Measurements from ENCODE around the gene FHIT.
A peak's percentile ranks its signal among the peaks of the same experiment; 100 is the strongest.

The FHIT gene

DNA sequence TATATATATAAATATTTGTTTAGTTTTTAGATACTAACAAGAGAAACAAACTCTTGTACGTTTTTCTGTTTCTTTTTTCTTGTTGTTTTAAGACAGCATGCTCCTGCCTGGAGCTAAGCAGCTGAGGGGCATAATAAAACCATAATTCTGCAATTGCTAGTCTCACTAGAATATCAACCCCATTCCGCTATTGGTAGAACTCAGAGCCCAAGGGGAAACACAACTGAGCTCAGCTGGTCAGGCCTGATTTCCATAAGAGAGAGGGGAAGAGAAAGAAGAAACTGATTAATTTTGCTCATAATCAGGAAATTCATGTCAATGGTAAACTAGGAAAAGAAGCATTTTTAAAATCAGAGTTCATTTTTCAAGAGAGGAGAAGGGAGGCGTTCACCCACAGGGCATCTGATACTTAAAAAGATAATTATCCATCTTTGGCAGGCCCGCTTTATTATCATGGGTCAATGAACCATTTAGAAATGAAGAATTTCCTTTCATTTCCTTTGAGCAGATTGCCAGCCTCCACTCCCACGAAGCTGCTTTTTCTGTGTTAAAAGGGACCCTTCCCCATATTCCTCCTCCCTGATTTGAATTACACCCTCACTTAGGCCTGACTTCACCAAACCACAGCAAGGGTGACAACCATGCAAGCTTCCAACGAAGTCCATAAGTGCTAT is 1236.1 kb downstream of the FHIT start:
- DNase-seq, result no peak

DNA sequence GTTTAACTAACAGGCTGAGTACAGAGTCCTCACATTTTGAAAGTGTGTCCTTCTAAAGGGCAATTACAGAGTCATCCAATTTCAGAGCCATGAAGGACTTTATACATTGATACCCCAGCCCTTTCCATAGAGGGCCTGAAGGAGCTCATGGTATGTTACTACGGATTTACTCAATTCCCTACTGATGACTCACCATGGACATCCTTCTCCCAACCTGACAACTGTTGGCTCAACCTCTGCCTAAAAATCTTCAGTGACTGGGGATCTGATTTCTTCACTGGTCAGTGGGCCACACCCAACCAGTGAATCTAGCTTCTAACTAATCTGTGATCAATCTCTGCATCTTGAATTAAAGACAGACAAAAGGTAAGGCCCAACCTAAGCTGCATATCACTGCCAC is 1238.0 kb downstream of the FHIT start:
- DNase-seq, result no peak

DNA sequence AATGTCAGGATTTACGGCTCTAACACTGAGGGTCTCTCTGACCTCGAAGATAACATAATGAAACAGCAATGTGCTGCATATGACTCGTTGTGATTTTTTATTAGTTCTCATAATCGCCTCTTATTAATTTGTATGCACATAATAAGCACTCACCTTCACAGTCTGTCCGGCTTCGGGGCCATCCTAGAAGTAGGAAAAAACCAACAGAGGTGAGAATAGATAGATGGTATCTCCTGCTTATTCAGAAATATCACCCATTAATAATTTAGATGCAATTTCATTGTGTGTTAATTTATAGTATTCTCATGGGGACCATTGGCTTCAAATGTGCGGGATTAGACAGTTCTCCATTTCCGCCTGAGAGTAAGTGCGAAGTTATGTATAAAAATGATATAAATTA is 1240.0 kb downstream of the FHIT start:
- DNase-seq, result no peak

DNA sequence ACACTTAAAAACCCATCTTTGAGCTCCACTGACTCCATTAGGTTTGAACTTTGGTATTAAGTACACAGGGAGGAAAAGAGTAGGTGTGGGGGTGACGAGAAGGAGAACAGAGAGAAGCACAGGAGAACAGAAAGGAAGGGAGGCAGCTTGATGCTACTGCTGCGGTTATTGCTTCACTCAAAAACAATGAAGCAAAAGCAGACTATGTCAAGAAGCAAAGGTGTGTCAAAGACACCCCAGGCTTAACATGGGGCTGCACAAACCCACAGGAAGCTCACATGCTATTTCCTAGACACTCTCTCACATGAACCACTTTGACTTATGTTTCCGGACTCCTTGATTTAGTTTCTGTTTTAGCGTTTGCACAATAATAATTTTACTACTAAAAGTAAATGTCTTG is 1240.5 kb downstream of the FHIT start:
- peak in 2 of 4 experiments; percentile 34 to 39 for DNase-seq

DNA sequence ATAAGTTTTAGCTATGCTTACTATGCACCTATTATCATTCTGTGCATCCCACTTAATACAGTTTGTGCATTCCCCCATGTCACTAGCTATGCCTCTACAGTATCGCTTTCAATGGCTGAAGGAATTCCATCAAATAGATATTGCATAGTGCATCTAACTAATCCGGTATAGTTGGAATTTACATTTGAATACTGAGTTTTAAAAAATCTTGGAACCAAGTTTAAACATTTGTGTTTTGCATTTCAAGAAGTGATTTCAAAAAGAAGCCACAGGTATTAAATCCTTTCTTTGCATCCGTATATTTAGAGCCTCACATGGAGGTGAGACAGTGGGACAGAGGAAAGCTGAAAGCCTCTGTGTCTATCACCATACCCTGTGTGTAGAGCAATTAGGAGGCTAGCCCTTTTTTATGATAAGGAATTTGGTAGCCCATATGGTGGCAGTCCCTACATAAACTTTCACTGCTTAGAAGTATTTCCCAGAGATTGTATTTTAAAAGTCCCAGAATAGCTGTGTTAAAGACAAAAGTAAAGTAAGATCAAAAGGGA is 1241.2 kb downstream of the FHIT start:
- no peak for DNase-seq

DNA sequence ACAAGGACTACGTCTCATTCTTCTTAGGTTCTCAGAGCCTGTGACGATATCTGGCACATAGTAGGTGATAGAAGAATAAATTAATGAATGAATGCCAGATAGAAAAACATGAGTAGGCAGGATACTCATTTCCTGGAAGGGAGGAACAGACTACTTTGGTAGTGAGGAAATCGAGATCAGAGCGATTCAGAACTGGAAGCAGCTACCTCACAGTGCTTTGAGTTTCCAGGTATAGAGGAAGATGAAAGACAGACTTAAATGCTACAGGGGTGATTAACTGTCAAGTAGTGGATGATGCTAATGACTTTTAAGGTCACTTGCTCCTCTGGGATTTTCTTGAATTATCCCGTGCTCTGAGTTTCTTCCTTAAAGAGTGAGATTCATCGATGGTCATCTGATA is 1249.9 kb downstream of the FHIT start:
- DNase-seq, result no peak

DNA sequence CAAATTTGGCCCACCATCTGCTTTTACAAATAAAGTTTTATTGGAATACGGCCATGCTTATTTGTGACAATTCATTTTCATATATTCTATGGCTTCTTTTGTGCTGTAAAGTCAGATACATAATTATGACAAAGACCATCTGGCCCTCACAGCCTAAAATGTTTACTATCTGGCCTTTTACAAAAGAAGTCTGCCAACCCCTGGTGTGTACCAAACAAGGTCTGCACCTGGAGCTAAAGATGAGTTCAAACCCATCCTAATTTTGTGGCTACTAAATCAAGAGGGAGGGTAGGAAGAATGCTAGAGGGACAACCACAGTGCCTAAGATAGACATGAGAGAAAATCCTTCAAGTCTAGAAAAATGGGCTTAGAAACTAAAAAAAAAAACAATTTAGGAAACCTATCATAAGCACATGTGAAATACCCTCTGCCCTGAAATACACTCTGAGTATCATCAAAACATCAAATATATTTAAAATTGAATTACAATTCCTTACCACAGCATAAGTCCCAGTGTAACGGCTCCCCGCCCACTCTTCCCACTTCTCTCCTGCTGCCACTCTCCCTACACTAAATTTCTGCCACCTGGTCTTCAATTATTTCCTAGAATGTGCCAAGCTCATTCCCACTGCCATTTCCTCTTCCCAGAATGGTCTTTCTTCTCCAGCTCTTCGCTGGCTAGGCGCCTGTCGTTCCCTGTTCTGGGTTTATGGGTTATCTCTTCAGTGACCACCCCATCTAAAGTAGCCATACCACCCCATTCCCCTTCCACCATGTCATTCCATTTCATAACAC is 1250.7 kb downstream of the FHIT start:
- DNase-seq, result no peak

DNA sequence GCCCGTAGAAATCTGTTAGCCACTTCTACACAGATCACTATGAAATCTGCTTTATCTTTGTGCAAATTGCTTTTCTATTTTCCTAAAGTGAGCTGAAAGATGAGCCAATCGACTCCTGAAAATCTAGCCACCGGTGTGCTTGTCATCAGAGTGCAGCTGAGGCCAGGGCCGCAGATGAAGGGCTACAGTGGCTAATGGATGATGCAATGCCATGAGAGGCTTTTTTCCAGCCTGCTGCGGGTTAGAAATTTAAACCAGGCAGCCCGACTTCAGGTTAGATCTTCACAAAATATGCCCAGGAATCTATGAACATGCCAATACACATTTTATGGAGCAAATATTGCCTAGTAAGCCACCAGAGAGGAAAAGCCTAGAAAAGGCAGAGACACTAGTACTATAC is 1253.2 kb downstream of the FHIT start:
- no peak for DNase-seq

DNA sequence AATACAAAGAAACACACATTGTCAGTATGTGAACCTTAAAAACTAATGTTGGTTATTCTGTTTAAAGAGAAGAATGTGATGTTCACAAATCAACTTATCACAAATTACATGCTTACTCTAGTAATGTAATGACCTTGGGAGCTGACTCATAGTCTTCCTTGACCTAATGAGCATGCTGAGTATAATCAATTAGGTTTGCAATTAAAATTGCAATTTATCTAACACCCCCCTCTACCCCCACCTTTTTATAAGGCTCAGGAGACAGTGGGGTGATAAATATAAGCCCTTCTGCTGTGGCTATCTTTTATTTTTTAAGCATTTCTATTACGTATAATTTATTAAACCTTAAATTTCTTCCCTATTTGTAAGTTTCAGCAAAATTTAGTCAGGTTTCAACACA is 1253.7 kb downstream of the FHIT start:
- no peak for DNase-seq

DNA sequence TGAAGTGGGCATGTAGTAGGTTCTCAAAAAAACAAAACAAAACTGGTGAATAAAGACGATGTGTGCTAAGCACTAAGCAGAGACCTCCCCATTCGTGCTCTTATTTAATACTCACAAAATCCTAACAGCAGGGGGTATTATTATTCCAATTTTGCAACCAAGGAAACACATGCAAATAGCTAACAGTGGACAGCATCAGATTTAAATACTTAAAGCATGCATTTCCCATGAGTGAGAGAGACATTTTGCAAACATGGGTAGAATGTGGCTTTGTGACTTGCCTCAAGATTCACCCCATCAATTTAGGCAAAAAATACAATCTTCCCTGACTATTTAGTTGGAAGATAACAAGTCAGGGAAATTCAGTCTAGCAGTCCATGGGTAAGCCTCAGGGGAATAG is 1255.2 kb downstream of the FHIT start:
- no peak for DNase-seq

DNA sequence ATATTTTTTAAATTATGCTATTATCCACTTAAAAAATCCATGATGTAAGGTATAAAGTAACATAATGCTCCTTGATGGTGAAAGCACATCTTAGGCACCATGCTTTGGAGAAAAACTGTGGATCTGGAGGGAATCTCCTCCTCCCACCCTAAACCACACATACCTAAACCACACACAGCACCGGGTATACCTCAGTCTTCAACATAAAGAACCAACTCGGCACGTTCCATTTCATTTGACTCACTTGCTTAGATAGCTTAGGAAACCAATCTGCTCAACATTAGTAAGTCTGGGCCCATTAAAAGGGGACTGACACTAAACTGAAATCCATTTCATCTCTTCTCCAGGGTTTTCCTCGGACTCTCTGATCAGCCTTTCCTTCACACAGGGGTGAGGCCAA is 1255.7 kb downstream of the FHIT start:
- no peak for DNase-seq

DNA sequence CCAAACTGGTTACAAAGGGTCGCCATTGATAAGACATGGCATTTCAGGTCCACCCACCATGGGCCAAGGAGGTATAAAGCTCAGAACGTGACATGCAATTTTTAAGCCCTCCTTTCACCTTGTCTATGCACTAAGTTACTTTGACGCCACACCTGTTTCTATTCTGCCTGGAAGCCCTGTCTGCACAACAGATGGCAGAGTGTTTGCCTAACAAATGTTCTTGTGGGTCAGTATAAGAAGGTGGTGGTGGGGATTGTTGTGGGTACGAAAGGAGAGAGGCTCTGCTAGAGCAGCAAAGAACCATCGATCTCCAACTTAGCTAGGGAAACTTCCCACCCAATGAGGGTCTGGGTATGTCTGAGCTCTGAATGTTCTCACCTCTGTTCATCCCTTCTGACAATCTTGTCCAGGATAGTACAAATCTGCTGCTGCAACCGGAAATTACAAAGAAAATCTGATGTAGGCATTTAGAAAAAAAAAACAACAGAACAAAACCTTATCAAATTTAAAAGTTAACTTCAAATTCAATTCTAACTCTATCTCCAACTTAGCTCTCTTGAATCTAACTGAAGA is 1256.4 kb downstream of the FHIT start:
- DNase-seq, result no peak

DNA sequence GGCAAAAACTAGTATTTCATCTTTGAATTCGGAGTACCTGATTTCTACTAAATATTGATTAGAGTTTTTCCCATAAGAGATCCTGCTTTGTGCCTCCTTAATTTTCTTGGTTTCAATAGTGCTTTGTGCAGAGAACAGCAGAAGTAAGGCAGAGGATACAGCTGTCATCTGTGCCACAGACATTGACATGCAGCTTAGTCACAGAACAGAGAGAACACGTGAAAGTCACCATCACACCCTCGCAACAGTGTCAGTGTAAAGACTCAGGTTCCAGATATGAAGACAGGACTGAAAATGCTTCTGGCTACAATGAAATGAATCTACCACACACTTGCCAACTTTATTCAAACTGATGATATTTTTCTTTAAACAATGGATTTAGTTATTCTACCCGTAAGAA is 1258.7 kb downstream of the FHIT start:
- no peak for DNase-seq

DNA sequence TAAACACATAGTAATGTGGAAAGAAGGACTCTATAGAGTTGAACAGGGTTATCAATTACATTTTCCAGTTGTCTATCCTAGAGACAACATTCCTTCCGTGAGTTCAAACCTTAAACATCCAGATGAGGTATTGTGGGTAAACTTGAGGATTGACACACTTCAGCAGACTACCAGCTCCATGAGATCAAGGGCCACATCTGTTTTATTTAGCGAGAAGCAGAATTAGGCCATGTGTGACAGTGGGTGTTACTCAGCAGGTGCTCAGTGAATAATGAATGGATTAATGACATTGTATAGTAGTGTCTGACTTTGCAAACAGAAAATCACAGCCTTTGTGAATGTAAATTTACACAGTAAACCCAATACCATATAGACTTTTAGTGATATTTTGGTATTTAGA is 1260.3 kb downstream of the FHIT start:
- DNase-seq, result no peak

DNA sequence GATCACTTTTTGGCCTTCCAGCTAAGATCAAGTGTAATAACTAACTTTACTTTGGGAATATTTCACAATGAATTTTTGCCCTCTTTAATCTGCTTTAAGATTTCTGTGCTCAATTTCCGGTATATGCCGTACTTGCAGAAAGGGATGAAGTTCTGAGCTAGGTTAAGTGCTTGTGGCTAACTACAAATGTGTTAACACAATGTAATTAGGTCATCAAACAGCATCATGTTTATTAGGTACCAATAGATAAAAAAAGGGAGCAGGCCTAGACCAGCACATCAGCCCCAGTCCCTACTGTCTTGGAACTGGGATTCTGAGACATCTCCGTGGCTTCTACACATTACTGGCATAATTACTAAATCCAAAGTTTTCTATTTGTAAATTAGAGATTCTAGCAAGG is 1268.7 kb downstream of the FHIT start:
- DNase-seq, result no peak

DNA sequence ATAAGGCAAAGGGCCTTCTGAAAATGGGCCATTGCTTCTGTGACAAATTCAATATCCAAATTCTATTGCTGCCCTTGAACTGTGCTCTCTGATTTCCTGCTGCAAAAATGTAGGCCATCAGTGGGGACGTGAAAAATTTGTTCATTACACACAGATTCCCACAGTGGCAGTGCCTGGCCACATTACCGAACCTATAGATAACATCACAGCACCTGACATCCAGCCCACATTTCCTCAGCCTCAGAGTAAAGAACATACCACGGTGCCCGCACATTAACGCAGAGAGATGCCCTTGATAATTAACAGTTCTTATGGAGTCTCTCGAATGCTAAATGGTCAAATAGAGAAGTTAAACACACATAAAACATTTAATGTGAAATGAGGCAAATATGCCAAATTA is 1269.9 kb downstream of the FHIT start:
- no peak for DNase-seq

DNA sequence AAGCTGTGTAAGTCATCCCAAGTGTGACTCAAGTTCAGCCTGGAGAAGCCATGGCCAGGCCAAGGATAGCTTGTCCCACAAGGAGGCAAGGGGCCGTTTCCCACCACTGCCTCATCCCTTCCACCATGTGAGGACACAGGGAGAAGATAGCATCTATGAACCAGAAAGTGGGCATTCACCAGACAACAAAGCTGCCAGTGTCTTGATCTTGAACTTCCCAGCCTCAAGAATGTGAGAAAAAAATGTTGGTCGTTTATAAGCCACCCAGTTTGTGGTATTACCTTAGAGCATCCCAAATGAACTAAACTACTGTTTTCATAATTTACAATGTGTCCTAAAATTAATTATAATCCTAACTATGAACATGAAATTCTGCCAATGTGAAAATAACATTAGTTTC is 1270.7 kb downstream of the FHIT start:
- DNase-seq, result no peak

DNA sequence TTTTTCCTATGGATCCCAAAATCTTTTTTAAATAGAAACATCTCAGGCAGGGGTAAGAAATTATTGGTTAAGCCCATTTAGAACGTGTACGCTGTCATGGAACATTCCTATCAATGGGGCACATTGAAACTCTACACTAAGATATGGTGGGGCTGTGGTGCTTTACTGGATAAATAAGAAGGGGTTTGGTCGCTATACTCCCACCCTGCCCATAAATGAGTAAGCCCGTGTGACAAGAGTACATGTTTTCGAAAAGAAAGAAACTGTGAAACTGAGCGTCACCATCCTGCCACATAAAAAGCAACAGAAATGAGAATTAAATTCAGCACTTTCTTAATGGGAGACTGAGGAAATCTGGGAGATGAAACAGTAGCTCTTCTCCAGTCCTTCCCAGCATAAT is 1271.7 kb downstream of the FHIT start:
- no peak for DNase-seq

DNA sequence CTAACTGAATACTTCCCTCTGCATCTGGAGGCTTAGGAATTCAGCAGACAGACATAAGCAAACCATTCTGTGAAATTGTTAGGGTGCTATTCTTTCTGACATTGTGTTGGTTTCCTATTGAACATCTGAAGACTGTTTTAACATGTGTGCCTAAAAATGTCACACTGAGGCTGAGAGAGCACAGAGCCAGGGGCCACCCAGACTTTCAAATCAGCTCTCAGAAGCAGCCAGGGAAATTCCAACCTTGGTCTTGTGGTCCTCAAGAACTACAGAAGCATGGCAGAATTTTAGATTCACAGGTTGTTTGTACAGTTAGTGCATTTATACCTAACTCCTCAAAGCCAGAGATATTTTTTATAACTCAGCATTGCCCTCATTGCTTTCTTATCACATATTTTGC is 1272.3 kb downstream of the FHIT start:
- DNase-seq, result no peak

DNA sequence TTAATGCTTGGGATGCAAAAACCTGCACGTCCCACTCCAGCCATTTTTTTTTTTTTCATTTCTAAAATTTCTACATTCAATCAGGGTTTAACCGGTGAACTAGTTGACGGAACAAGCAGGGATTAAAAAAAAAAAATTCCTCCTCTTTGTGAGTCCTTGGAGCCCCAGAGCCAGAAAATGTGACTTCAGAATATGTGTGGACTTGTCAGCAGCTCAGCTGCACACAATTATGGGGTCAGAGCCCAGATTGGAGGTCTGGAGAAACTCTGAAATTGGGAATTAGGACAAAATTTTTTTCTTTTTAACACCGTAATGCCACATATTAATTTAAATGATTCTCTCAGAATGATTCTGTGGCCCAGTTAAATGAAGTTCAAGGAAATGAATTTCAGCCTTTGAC is 1280.5 kb downstream of the FHIT start:
- DNase-seq, result no peak

DNA sequence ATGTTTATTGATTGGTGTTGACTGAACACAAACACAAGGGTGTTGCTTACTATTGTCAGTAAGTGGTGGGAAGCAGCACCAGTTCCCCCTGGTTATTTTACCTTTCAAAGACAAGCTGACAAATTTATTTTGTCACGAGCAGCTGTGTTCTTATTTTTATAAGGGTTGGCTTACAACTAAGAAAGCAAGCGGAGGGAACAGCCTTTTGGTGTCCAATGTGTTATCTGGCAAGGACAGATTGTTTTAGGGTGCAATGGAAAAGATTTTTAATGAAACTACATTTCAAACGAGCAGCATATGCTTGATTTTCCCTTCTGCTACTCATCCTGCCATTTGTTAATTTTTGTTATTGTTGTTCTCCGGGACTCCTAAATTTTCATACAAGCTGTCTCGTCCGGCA is 1280.9 kb downstream of the FHIT start:
- no peak for DNase-seq

DNA sequence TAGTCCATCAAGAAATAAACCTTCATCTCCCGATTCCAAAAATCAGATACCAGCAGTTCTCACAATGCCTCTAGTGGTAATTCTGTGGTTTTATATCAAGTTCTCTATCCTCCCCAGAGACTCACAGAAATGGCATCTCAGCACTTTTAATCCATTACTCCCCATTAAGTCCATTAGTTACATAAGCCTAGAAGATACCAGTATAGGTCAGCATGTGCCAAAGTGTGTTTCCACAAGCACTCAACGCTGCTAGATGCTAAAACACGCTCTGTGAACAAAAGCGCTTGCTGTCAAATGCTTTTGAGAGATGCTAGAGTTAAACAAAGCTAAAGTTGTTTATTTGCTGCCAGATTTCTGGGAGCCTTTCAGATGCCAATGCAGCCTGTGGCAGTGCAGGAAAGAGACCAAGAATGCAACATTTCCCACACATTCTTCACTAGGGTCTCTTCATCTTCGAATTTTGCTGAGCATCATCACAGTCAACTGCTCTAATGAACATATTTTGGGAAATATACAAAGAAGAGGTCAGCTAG is 1282.7 kb downstream of the FHIT start:
- no peak for DNase-seq

DNA sequence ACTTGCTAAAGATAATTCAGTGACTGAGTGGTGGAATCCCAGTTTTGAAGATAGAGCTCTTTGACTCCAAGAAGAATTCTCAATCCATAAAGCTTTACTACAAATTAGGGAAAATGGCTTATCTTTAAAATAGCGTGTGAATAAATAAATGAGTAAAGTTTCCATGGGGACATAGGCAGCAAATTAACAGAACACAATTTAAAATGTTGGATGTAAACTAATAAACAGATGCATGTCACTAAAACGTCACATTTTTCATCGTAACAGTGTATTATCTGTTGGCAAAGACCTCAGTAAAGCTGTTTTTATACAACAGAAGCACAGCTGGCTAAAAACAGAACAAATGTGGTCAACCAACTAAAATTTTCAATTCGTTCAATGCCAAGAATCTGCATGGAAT is 1287.6 kb downstream of the FHIT start:
- no peak for DNase-seq

DNA sequence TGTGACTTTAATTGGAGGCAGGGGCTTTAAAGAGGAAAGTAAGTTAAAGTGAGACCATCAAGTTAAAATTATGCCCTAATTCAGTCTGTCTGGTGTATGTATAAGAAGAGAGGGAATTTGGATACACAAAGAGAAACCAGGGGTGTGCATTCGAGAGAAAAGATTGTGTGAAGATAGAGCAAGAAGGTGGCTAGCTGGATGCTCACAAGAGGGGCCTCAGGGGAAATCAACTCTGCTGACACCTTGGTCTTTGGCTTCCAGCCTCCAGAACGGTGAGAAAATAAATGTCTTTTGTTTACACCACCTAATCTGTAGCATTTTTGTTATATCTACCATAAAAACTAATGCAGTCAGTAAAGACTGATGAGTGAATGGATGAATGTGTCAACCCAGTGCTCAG is 1294.1 kb downstream of the FHIT start:
- no peak for DNase-seq

Measured in activated CD4-positive, CD25-positive, alpha-beta regulatory T cell (primary cell).